Posterior vena cava (tissue), 2 donors: ENCODE results near the gene KIRREL1. TPM values are rescaled to one million over a fixed set of nuclear protein-coding genes. Genes with fewer than 3 reads are reported as not detected.

ENCODE experiments used
- DNase-seq: peaks from one replicate; pipeline ENCODE4 v3.0.0-alpha.2; 2020; ENCODE audit warnings: low spot score
- intact Hi-C, 2 donors: fragments of 100-400 bp; cut with DNase I; formaldehyde crosslinking; loops; one replicate each; pipeline versions ENCODE4 v1.14.1 to v1.14.2; 2022 to 2023
- total RNA-seq, 2 donors: library from RNA; stranded (reverse); fragmentation: NEBNext Ultra II Directional; extraction: Animal tissue kit (Norgen Biotek cat#: 25700); gene quantifications; one replicate each; pipeline ENCODE4 v1.2.1, GENCODE V29; 2021
- donor health status: DM: yes; HTN: yes; CAD: no.
- donor health status: DM: yes; HTN: yes; CAD: no.

KIRREL1 gene
- total RNA-seq, 2 donors from 2014 or later: 57.9 to 68.9 TPM

- intact Hi-C loops: no loop called here
These were observed 154.0 kb downstream of the KIRREL1 start for GRCh38 chr1:158147401-158147800.

GRCh38 chr1:158147869-158148268 is 154.4 kb downstream of the KIRREL1 start:
- intact Hi-C loops: no loop called here
- DNase-seq: no peak

More at GRCh38 chr1:158147401-158147800, 154.0 kb downstream of the KIRREL1 start:
- DNase-seq: no peak

GRCh38 chr1:158148468-158148867 is 155.0 kb downstream of the KIRREL1 start:
- intact Hi-C loops: no loop called here
- DNase-seq: no peak

GRCh38 chr1:158149175-158149574 is 155.7 kb downstream of the KIRREL1 start:
- DNase-seq: no peak
- intact Hi-C loops: no loop called here

Other genes starting within 250 kb of the KIRREL1 start
- under 1 TPM in 1 of 2 donors, not detected in 1; 0.19 TPM for gene FCRL2, start 216.5 kb upstream of the KIRREL1 start, total RNA-seq
- 1 to 10 TPM in 1 of 2 donors, under 1 TPM in 1; 0.29 to 1.7 TPM for gene FCRL1, start 173.5 kb upstream of the KIRREL1 start, total RNA-seq
- gene CD5L, start 151.8 kb upstream of the KIRREL1 start, total RNA-seq: under 1 TPM; 0.10 to 0.37 TPM
- gene CD1D, start 187.2 kb downstream of the KIRREL1 start, total RNA-seq: 1 to 10 TPM; 1.4 to 2.4 TPM